Upper lobe of left lung (tissue), 6 donors: ENCODE results near the gene PIWIL4. TPM values are rescaled to one million over a fixed set of nuclear protein-coding genes. Genes with fewer than 3 reads are reported as not detected.

Experiments
- ATAC-seq, 2 donors: fragments of 200-7000 bp; cut with Tn5 transposase; one replicate each; pipeline ENCODE4 v1.9.1; 2022; ENCODE audit warnings: mild to moderate bottlenecking in 2 of 2, moderate library complexity in 2 of 2; ENCODE audit not compliant: low FRiP score in 2 of 2
- DNase-seq, 2 donors: peaks; one replicate each; pipeline ENCODE4 v3.0.0-alpha.2; 2019 to 2020
- H3K27ac ChIP-seq, 4 donors: fragments of 200-600 bp; sonication (generic); one replicate each; pipeline ENCODE4 v1.5.1; 2016 to 2019
- H3K27me3 ChIP-seq, 4 donors: fragments of 200-600 bp; sonication (generic); one replicate each; pipeline ENCODE4 v1.5.1; 2017 to 2019
- H3K36me3 ChIP-seq, 4 donors: fragments of 200-600 bp; sonication (generic); one replicate each; pipeline ENCODE4 v1.5.1; 2016 to 2019
- H3K4me1 ChIP-seq, 4 donors: fragments of 200-600 bp; sonication (generic); one replicate each; pipeline ENCODE4 v1.5.1; 2018 to 2019
- H3K4me3 ChIP-seq, 4 donors: fragments of 200-600 bp; sonication (generic); one replicate each; pipeline ENCODE4 v1.5.1; 2017 to 2019; ENCODE audit warnings: mild to moderate bottlenecking in 2 of 4, moderate library complexity in 1 of 4
- H3K9me3 ChIP-seq, 4 donors: fragments of 200-600 bp; sonication (generic); one replicate each; pipeline ENCODE4 v1.5.1; 2018 to 2019
- EP300 ChIP-seq, 4 donors: sonication (generic); formaldehyde crosslinking; IDR thresholded peaks; one replicate each; pipeline ENCODE4 v1.5.1; 2017; ENCODE audit warnings: antibody characterized with exemption in 4 of 4, control low read depth in 2 of 4
- POLR2A ChIP-seq, 4 donors: fragments of 450-650 bp; IDR thresholded peaks; one replicate each; pipeline ENCODE4 v1.5.1; 2016 to 2017; ENCODE audit warnings: antibody characterized with exemption in 4 of 4, mild to moderate bottlenecking in 2 of 4
- POLR2AphosphoS5 ChIP-seq, 2 donors: sonication (generic); formaldehyde crosslinking; IDR thresholded peaks; one replicate each; pipeline ENCODE4 v1.5.1; 2017; ENCODE audit warnings: antibody characterized with exemption in 2 of 2
- WGBS, 2 donors: methylation state at CpG; one replicate each; pipeline ENCODE4 v1.1.5; 2017 to 2018; 5-methylcytosine and 5-hydroxymethylcytosine counted together
- total RNA-seq, 6 donors: library from RNA; depleted of rRNA in 4 of 6; stranded (reverse); fragments of >200 nt in 4 of 6; gene quantifications; one replicate each; pipeline versions ENCODE4 v1.1.0 to v1.2.1, GENCODE V29; 2016 to 2021
- TF ChIP-seq, protein P1 (sequence below), 6 experiments: fragments of 450-650 bp in 4 of 6; fragments of 200-600 bp in 2 of 6; sonication (generic) in 2 of 6; IDR thresholded peaks; one replicate each; pipeline ENCODE4 v1.5.1; 2016 to 2019; ENCODE audit warnings: antibody characterized with exemption in 6 of 6
- donor health status: DM: no; HTN: no; CAD: no; lungs with moderate emphysema.
- donor health status: DM: no; HTN: yes; CAD: no; lungs with severe emphysema.

Gene PIWIL4
- total RNA-seq, 6 donors from 2014 or later = 1.5 to 9.4 (median 4.8) TPM

DNA sequence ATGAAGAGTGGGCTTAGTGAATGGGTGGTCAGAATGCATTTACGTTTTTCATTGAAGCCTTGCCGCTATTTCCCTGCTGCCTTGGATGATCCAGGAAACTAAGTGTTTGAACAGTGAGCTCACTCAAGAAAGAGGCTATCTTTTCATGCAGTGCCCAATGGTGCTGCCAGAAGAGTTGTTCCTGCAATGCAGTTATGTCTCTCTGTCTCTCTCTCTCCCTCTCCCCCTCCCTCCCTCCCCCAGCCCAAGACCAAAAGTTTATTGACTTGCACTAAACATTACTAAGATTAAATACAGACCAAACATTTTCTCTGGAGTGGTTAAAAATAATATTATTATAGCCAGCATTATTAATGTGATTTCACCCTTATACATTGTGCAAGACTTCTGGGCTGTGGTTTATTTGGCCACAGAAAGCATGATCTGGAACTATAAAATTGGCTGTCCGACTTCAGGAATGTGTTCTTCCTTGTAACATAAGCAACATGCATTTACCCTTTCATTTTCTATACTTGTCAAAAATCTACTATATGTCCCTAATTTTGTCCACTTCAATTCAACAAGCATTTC, 30.1 kb upstream of the PIWIL4 start:
- Histone ChIP-seq H3K27me3 (no peaks in the 10 kb centered on the region), H3K36me3 (no peaks in the 10 kb centered on the region), H3K27ac (no peak overlapping the region), H3K9me3 (no peaks in the 10 kb centered on the region), H3K4me3 (no peak overlapping the region), H3K4me1 (peaks cover 0 to 4% (median 1%) of the 10 kb centered on the region in 4 donors)
- DNase-seq (no peak), ATAC-seq (peak in 1 of 2 donors; percentile 68)
- 43 to 49% methylated on average over 3 of the region's 3 CpGs for WGBS, 2 donors
- TF ChIP-seq POLR2A (IDR thresholded peaks at IDR 0.05) (no peak), EP300 (IDR thresholded peaks at IDR 0.05) (no peak), POLR2AphosphoS5 (IDR thresholded peaks at IDR 0.05) (no peak)
- TF ChIP-seq, protein P1, sequence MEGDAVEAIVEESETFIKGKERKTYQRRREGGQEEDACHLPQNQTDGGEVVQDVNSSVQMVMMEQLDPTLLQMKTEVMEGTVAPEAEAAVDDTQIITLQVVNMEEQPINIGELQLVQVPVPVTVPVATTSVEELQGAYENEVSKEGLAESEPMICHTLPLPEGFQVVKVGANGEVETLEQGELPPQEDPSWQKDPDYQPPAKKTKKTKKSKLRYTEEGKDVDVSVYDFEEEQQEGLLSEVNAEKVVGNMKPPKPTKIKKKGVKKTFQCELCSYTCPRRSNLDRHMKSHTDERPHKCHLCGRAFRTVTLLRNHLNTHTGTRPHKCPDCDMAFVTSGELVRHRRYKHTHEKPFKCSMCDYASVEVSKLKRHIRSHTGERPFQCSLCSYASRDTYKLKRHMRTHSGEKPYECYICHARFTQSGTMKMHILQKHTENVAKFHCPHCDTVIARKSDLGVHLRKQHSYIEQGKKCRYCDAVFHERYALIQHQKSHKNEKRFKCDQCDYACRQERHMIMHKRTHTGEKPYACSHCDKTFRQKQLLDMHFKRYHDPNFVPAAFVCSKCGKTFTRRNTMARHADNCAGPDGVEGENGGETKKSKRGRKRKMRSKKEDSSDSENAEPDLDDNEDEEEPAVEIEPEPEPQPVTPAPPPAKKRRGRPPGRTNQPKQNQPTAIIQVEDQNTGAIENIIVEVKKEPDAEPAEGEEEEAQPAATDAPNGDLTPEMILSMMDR (IDR thresholded peaks at IDR 0.05) = no peak

DNA sequence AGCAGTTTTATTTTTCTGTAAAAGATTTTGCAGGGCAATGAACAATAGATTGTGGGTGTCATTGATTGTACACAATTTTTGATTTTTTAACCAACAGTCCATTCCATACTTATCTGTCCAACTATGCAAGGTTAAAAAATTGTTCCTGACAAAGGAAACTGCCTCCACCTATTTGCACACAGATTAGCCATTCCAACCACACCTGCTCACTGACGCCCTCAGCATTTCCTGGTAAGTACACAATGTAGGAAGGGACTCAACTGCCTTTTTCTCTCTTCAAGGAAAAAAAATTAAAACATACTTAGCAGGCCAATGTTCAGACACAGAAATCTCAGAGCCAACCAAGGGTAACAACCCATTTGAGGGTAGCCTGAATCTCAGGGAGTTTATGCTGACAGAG, 27.7 kb upstream of the PIWIL4 start:
- H3K27ac ChIP-seq = no peak overlapping the region
- ATAC-seq = no peak
- WGBS, 2 donors = 38 to 62% methylated on average over 1 of the region's 1 CpG
- H3K4me3 ChIP-seq = no peak overlapping the region
- H3K9me3 ChIP-seq = no peaks in the 10 kb centered on the region
- H3K27me3 ChIP-seq = no peaks in the 10 kb centered on the region
- no peaks in the 10 kb centered on the region for H3K36me3 ChIP-seq
- DNase-seq = no peak
- TF ChIP-seq POLR2A (IDR thresholded peaks at IDR 0.05) (no peak), EP300 (IDR thresholded peaks at IDR 0.05) (no peak), POLR2AphosphoS5 (IDR thresholded peaks at IDR 0.05) (no peak)
- TF ChIP-seq, protein P1 (IDR thresholded peaks at IDR 0.05) = no peak
- peaks cover 3 to 13% (median 8%) of the 10 kb centered on the region in 4 donors for H3K4me1 ChIP-seq

DNA sequence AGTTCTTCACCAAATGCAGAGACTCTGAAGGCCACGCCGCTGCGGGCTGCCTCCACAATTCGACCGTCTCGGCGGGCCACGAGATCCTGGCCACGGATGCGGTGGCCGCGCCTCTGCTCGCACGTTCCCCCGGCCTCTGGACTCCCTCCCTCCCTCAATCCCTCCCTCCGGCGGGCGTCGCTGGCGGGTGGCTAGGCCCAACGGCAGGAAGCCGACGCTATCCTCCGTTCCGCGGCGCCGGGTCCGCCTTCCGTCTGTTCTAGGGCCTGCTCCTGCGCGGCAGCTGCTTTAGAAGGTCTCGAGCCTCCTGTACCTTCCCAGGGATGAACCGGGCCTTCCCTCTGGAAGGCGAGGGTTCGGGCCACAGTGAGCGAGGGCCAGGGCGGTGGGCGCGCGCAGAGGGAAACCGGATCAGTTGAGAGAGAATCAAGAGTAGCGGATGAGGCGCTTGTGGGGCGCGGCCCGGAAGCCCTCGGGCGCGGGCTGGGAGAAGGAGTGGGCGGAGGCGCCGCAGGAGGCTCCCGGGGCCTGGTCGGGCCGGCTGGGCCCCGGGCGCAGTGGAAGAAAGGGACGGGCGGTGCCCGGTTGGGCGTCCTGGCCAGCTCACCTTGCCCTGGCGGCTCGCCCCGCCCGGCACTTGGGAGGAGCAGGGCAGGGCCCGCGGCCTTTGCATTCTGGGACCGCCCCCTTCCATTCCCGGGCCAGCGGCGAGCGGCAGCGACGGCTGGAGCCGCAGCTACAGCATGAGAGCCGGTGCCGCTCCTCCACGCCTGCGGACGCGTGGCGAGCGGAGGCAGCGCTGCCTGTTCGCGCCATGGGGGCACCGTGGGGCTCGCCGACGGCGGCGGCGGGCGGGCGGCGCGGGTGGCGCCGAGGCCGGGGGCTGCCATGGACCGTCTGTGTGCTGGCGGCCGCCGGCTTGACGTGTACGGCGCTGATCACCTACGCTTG, 23.2 kb upstream of the PIWIL4 start, which contains the start of gene FUT4:
TSS of gene FUT4 (plus strand) at position 227 of the 951 bp plus-strand sequence. CDS start at position 440, 213 bp downstream.
- 0 to 1% methylated on average over 13 to 90 of the region's 109 CpGs for WGBS, 2 donors
- TF ChIP-seq, protein P1 (IDR thresholded peaks at IDR 0.05) = no peak
- TF ChIP-seq POLR2A (IDR thresholded peaks at IDR 0.05) = peak in 3 of 4 donors; percentile 53 to 86 (median 85)
- peak; percentile 74 to 79 for TF ChIP-seq POLR2AphosphoS5 (IDR thresholded peaks at IDR 0.05)
- peak; percentile 95 to 96 for ATAC-seq

DNA sequence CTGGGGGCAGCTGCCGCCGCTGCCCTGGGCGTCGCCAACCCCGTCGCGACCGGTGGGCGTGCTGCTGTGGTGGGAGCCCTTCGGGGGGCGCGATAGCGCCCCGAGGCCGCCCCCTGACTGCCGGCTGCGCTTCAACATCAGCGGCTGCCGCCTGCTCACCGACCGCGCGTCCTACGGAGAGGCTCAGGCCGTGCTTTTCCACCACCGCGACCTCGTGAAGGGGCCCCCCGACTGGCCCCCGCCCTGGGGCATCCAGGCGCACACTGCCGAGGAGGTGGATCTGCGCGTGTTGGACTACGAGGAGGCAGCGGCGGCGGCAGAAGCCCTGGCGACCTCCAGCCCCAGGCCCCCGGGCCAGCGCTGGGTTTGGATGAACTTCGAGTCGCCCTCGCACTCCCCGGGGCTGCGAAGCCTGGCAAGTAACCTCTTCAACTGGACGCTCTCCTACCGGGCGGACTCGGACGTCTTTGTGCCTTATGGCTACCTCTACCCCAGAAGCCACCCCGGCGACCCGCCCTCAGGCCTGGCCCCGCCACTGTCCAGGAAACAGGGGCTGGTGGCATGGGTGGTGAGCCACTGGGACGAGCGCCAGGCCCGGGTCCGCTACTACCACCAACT, 22.4 kb upstream of the PIWIL4 start:
- 27% methylated on average over 17 of the region's 59 CpGs; no CpG with 5 or more reads in 1 of the 2 donors for WGBS, 2 donors
- peak; percentile 1 to 6 for ATAC-seq
- Histone ChIP-seq H3K36me3 (no peaks in the 10 kb centered on the region), H3K27me3 (no peaks in the 10 kb centered on the region), H3K4me1 (peaks cover 35 to 56% (median 43%) of the 10 kb centered on the region in 4 donors), H3K27ac (peak overlapping the region; percentile 93 to 98 (median 97)), H3K4me3 (peak overlapping the region; percentile 32 to 86 (median 78)), H3K9me3 (no peaks in the 10 kb centered on the region)
- DNase-seq = peak in 1 of 2 donors; percentile 32
- TF ChIP-seq, protein P1 (IDR thresholded peaks at IDR 0.05) = no peak
- TF ChIP-seq EP300 (IDR thresholded peaks at IDR 0.05) (no peak), POLR2A (IDR thresholded peaks at IDR 0.05) (no peak), POLR2AphosphoS5 (IDR thresholded peaks at IDR 0.05) (no peak)

More for the DNA sequence above, 23.2 kb upstream of the PIWIL4 start, which contains the start of gene FUT4:
- H3K36me3 ChIP-seq = no peaks in the 10 kb centered on the region
- no peaks in the 10 kb centered on the region for H3K27me3 ChIP-seq
- peak within 1 kb of the TSS; percentile 93 to 98 (median 97) for H3K27ac ChIP-seq
- peak; percentile 93 to 97 for DNase-seq
- H3K9me3 ChIP-seq = no peaks in the 10 kb centered on the region
- H3K4me3 ChIP-seq = peak within 1 kb of the TSS; percentile 32 to 86 (median 78)
- peaks cover 35 to 50% (median 43%) of the 10 kb centered on the region in 4 donors for H3K4me1 ChIP-seq
